KG1 (cell line): ENCODE data around the gene RAPSN.

ENCODE experiments used
- DNase-seq: peaks from one replicate; lab custom pipeline; 2025; lab: John Stamatoyannopoulos, UW

The RAPSN gene

DNA sequence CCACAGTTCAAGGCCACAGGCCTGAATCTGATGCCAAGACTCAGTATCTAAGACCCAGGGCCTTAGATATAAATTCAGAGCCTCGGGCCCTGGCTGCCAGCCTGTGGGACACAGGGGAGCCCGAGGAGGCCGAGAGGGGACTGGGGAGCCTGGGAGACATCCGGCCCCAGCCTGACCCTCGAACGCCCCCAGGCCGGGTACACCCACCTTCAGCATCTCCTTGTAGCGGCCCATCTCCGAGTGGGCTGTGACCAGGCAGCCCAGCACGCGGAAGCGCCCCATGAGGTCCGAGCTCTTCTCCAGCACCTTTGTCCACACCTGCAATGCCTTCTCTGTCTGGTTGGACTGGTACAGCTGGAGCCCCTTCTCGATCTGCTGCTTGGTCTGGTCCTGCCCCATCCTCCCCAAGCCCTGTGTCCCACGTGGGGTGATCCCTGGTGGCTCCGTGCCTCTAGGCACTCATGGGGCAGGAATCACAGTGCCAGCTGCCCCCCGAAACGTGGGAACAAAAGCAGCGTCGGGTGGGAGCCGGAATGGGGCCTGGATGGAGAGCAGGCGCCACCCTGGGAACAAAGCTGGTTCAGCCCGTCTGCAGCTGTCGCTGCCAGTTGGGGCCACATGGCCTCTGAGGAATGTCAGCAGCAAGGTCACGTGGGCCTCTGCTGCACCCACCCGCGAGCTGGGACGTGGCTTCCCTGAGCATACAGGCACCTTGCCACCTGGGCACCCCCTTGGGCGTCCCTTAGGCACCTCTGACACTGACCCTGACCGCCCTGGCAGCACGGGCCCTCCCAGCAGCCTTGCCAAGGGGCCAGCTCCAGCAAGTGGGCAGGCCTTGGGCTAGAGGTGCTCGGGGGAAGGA is at the start of gene RAPSN:
TSS of gene RAPSN (minus strand) at position 571 of the 862 bp plus-strand sequence. CDS start at position 399, 172 bp downstream.
- DNase-seq = no peak

DNA sequence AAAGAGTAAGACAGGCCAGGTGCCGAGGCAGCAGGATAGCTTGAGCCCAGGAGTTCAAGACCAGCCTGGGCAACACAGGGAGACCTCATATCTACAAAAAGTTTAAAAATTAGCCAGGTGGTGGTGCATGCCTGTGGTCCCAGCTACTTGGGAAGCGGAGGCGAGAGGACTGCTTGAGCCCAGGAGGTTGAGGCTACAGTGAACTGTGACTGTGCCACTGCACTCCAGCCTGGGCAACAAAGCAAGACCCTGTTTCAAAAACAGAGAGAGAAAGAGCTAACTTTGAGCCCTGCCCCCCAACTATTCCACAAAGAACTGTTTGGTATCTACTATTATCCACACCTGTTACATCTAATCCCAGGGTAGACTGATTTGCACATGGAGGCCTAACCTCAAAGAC is 49.2 kb upstream of the RAPSN start:
- no peak for DNase-seq

GRCh38 chr11:47496808-47497207 is 47.9 kb upstream of the RAPSN start:
- DNase-seq = no peak

DNA sequence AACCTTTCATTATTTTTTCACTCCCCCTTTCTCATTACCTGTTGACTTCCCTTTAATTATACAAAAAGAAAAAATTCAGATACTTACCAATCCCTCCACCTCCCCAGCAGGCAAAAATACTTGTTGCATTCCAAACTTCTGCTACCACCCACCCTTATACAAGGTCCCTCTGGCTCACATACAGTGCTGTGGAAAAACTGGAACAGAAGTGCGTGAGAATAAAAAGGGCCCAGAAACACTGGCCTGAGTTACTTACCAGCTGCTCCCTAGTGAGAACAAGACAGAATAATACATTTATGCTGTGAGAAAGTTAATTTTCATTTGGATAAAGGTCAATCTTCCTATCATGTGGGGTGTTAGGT is 46.9 kb upstream of the RAPSN start:
- DNase-seq = no peak

DNA sequence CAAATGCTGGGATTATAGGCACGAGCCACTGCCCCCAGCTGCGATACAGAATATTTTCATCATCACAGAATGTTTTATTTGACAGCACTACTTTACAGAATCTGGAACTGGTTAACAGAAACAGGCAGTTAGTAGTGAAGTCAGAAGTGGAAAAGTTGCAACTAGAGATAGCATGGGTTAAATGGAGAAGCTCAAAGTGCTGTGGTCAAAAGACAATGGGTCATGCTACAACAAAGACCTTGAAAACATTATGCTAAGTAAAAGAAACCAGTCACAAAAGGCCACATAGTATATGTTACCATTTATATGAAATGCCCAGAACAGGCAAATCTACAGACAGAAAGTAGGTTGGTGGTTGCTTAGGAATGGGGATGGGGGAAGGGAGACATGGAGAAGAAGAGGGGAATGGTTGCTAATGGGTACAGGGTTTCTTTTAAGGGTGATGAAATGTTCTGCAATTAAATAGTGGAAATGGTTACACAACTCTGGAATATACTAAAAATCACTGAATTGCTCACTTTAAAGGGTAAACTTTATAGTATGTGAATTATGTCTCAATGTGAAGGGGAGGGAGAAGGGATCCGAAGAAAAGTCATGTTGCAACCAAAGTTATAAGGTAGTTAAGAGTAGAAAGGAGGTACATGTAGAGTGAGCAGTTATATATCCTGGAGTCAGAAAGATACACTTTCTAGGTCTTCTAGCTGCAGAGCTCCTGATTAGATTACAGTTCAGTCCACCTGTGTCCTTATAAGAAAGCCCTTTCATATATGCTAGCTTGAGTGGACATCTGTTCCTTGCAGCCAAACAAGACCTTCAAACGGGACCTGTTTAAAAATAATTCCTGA is 46.3 kb upstream of the RAPSN start:
- no peak for DNase-seq

DNA sequence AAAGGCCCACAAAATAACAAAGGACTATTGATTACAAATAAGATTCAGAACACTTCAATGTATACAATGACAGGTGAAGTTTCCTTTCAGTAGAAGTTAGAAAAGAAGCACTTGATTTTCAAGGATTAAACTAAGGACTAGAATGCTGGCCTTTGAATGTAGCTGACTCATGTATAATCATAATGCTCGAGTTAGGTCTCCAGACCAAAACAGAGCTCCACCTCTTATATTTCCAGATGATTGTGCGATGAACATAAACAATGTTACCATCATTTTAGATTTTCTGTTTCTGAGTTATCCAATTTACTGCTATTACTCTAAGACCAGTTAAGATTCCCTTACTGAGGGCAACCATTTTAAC is 40.4 kb upstream of the RAPSN start:
- no peak for DNase-seq

DNA sequence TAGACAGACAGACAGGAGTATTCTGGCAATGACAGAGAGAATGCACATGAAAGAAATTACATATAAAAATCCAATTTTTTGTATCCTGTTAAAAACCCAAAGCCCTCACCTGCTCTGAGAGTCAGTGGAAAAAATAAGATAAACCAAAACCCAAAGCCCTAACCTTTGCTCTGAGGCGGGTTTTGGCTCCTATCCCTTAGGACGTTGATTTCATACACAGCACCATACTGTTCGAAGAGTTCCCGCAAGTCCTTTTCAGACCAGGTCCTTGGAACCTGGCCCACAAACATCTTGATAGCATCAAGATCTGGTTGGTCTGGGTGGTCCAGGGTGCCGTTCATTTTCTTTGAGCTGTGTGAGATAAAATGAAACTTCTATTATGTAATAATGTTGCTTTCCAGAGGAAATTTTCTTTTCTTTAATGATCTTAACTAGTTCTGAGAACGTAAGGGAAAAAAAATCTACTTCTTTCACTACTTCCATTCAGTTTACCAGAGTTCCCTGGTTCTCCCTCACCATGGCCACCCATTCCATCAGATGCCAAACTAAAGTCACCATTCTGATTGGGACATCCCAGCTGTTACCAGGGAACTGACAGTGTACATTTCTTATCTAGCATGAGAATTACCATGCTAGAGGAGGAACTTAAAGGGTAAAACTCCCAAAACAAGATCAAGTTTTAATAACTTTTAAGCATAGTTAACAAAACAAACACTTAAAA is 39.9 kb upstream of the RAPSN start:
- DNase-seq = no peak

DNA sequence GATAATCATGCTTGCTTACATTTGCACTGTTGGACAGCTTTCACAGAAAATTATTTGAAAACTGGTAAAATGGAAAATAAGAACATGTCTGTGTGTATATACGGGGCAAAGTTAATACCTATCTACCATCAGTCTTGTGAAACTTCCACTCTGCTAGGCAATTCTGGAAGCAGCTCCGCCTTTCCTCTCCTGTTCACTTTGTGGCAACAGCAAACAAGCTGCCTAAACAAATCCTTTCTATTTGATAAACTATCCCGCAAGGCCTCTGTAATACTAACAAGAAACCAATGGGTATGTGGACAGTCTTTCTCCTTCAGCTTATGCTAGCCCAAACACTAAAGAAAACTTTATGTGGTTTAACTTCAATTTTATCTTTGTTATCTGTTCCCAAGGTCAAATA is 39.2 kb upstream of the RAPSN start:
- no peak for DNase-seq

GRCh38 chr11:47487421-47487820 is 38.5 kb upstream of the RAPSN start:
- no peak for DNase-seq

- DNase-seq = no peak
Observed at GRCh38 chr11:47485107-47485506, 36.2 kb upstream of the RAPSN start.

GRCh38 chr11:47483457-47483856 is 34.5 kb upstream of the RAPSN start:
- DNase-seq = no peak

DNA sequence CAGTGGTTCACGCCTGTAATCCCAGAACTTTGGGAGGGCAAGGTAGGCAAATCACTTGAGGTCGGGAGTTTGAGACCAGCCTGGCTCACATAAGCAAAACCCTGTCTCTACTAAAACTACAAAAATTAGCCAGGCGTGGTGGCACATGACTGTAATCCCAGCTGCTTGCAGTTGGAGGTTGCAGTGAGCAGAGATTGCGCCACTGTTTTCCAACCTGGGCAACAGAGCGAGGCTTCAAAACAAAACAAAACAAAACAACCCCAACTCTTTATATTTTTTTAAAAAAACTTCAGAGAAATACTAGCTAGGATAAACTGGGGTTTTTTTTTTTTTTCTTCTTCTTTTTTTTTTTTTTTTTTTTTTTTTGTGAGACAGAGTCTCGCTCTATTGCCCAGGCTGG is 31.8 kb upstream of the RAPSN start:
- DNase-seq = no peak

DNA sequence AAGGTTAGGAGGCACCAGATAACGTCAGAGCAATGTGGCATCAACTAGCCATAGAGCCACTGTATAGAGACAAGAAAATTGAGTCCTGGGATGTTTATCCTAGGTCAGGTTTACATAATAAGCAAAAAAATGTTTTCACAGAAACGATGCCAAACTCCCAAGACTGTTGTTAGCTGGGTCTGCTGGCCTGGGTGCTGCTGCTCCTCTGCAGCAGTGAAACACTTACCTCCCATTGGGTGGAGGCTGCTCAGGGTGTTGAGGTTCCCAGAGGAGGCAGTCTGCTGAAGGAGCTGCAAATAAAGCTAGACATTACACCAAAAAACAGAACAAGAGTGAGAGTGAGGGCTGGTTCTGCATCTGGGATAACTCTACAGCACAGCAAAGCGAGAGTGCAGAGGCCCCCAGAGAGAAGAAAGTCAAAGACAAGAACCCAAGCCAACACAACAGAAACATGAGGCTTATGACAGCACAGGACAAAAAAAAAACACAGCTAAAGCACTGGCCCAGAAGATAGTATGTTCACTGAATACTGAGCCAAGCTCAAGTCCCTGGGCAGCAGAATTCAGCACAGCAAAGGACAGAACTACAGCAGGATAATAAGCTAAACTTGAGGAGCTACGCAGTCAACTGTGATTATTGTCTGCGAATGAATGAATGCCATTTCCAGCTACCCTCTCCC is 29.9 kb upstream of the RAPSN start:
- no peak for DNase-seq

- no peak for DNase-seq
Observed at GRCh38 chr11:47477753-47478152, 28.8 kb upstream of the RAPSN start.

- DNase-seq = no peak
Observed at GRCh38 chr11:47477323-47477722, 28.4 kb upstream of the RAPSN start.

DNA sequence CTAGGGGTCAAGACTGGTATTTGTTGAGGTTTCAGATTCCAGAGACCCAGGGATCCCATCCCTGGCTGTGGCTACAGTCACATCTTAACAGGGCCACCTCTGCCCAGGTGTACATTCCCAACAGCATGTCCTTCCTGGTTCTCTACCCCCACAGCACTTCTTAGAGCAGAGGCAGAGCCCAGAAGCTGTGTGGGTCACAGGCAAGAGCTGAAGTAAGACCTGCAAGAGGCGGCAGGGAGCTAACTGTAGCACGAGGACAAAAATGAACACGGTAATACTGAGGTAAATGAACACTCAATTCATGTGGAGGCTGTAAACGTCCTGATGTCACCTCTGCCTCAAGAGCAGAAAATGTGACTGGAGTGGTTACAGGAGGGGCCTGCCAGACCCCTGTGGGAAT is 21.7 kb upstream of the RAPSN start:
- DNase-seq = no peak

GRCh38 chr11:47469361-47470179 is 20.6 kb upstream of the RAPSN start:
- no peak for DNase-seq

DNA sequence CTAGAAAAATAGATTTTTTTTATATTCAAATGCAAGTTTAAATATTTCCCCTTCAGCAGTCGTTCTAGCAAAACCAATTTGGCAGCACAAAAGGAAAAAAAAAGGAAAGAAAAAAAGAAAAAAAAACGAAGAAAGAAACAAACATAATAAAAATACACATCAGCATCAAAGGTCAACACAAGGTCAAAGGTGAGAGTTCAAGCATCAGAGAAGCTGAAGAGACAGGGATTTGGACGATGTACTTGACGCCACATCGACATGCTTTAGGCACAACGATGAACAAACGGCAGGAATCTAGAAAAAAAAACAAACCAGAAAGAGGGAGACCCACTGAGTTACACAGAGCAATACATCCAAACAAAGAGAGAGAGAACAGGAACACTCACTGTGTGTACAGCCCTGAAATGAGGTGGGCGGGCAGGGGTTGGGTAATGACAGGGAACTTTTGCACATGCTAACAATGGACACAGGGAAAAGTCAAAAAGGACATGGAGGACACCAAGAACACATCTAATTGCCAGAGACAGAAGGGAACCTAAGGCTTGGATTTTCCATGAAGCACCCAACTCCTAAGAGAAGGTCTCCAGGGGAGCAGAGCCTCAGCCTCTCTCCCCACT is 19.8 kb upstream of the RAPSN start:
- no peak for DNase-seq

DNA sequence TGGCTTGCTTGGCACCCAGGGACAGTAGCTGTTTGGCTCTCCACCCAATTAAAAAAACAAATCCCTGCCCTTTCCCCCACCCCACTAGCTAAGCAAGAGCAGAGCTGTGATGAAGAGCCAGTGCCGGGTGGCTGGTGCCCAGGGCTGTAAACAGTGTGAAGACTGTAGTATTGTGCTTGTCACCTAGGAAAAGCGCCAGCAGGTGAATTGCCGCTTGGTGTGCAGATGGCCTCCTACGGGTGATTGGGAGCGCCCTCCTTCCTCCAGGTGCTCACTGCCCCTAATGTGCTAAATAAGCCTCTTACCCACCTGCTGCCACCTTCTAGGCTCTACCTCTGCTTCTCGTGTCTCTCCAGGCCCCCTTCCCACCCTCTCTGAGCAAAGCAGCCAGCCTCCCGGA is 18.4 kb upstream of the RAPSN start:
- DNase-seq = no peak

DNA sequence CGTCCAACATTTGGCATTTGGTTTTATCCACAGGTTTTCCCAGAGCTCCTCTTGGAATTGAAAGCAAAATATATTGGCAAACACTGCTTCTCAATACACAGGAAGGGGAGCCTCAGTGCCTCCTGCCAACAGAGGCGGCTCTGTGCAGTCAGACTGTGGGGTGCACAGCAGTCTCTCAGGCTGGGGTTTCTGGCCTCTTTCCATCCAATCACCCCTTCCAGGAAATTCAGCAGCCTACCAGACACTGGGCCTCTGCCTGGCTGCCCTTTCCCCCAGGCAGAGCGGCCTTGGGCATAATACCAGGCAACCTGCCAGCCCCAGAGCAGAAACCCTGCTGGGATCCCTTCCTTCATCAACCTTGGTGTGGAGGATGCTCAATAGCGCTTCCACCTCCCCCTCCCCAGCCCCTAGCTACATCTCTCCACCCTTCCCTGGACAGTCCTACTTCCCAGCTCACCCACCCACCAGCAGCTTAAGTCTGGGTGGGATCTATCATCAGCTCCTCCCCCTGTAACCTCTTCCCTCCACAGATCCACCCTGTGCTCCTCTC is 17.8 kb upstream of the RAPSN start:
- no peak for DNase-seq
